ENCODE data around the gene PRAF2. TPM values are rescaled to one million over a fixed set of nuclear protein-coding genes. Genes with fewer than 3 reads are reported as not detected.
A peak's percentile ranks its signal among the peaks of the same experiment; 100 is the strongest.

The PRAF2 gene
- total RNA-seq, 1 experiment from 2014 or later, result 0.07 TPM

- Histone ChIP-seq H2AFZ (ENCODE audit: low read length) (no peak overlapping the region), H3K9me2 (replicated peaks; ENCODE audit: low read length) (no peaks in the 10 kb centered on the region), H3K36me3 (ENCODE audit: low read depth, low read length) (peaks cover 3% of the 10 kb centered on the region; the same call in 1 of the 2 replicates), H3K9me3 (ENCODE audit: low read length) (no peaks in the 10 kb centered on the region), H3K9ac (ENCODE audit: low read length) (no peak overlapping the region), H4K20me1 (ENCODE audit: low read length) (no peaks in the 10 kb centered on the region), H3F3A (ENCODE audit: low read length, unreplicated experiment) (no peaks in the 10 kb centered on the region), H3K4me2 (ENCODE audit: low read length) (no peak overlapping the region), H3K27ac (ENCODE audit: low read length) (no peak overlapping the region), H3K4me1 (ENCODE audit: insufficient read depth, low read length) (no peaks in the 10 kb centered on the region), H3K27me3 (ENCODE audit: low read length) (no peaks in the 10 kb centered on the region), H3K4me3 (ENCODE audit: low read length) (no peak overlapping the region), H3K79me2 (ENCODE audit: low read length) (no peaks in the 10 kb centered on the region)
- TF ChIP-seq EZH2phosphoT487 (IDR thresholded peaks at IDR 0.05; ENCODE audit: borderline replicate concordance, low read length) (no peak), EZH2 (IDR thresholded peaks at IDR 0.05; ENCODE audit: low read length, unreplicated experiment) (no peak), CTCF (conservative IDR thresholded peaks at IDR 0.05; ENCODE audit: low read depth, low read length) (no peak)
- DNase-seq (no peak), ATAC-seq (no peak)
- POLR2A ChIA-PET (ENCODE audit: unreplicated experiment), result no interaction called here
- intact Hi-C loops (cut with micrococcal nuclease), result no loop called here
- BruUV-seq (replicated peaks), result no TSS peak
- CTCF ChIA-PET, result no interaction called here
These were observed 36.6 kb upstream of the PRAF2 start for GRCh38 chrX:49110417-49110816.

- peaks cover 3% of the 10 kb centered on the region; the same call in 1 of the 2 replicates for H3K36me3 ChIP-seq (ENCODE audit: low read depth, low read length)
- H3K79me2 ChIP-seq (ENCODE audit: low read length), result no peaks in the 10 kb centered on the region
- no peak for ATAC-seq
- no peak overlapping the region for H3K9ac ChIP-seq (ENCODE audit: low read length)
- TF ChIP-seq EZH2phosphoT487 (IDR thresholded peaks at IDR 0.05; ENCODE audit: borderline replicate concordance, low read length) (no peak), CTCF (conservative IDR thresholded peaks at IDR 0.05; ENCODE audit: low read depth, low read length) (no peak), EZH2 (IDR thresholded peaks at IDR 0.05; ENCODE audit: low read length, unreplicated experiment) (no peak)
- POLR2A ChIA-PET (ENCODE audit: unreplicated experiment), result no interaction called here
- intact Hi-C loops (cut with micrococcal nuclease), result no loop called here
- H3K4me3 ChIP-seq (ENCODE audit: low read length), result no peak overlapping the region
- H3K9me3 ChIP-seq (ENCODE audit: low read length), result no peaks in the 10 kb centered on the region
- no peaks in the 10 kb centered on the region for H3K4me1 ChIP-seq (ENCODE audit: insufficient read depth, low read length)
- no peaks in the 10 kb centered on the region for H3K27me3 ChIP-seq (ENCODE audit: low read length)
- no peak overlapping the region for H3K4me2 ChIP-seq (ENCODE audit: low read length)
- BruUV-seq (replicated peaks), result no TSS peak
- H3K9me2 ChIP-seq (replicated peaks; ENCODE audit: low read length), result no peaks in the 10 kb centered on the region
- DNase-seq, result no peak
- no peak overlapping the region for H3K27ac ChIP-seq (ENCODE audit: low read length)
- no peak overlapping the region for H2AFZ ChIP-seq (ENCODE audit: low read length)
- CTCF ChIA-PET, result no interaction called here
- no peaks in the 10 kb centered on the region for H4K20me1 ChIP-seq (ENCODE audit: low read length)
- H3F3A ChIP-seq (ENCODE audit: low read length, unreplicated experiment), result no peaks in the 10 kb centered on the region
These were observed 34.8 kb upstream of the PRAF2 start for GRCh38 chrX:49108641-49109040.

GRCh38 chrX:49106930-49107329 is 33.1 kb upstream of the PRAF2 start:
- H3K79me2 ChIP-seq (ENCODE audit: low read length), result no peaks in the 10 kb centered on the region
- ChIA-PET CTCF (interaction anchor here (0.6 kb wide), 1 partner anchor 10 kb away, joined by 5 read pairs; no protein-coding TSS in a partner anchor), POLR2A (ENCODE audit: unreplicated experiment) (no interaction called here)
- peak; percentile 34 for DNase-seq
- no peaks in the 10 kb centered on the region for H3F3A ChIP-seq (ENCODE audit: low read length, unreplicated experiment)
- H3K27me3 ChIP-seq (ENCODE audit: low read length), result no peaks in the 10 kb centered on the region
- no peaks in the 10 kb centered on the region for H3K4me1 ChIP-seq (ENCODE audit: insufficient read depth, low read length)
- no peak overlapping the region for H3K27ac ChIP-seq (ENCODE audit: low read length)
- no peak overlapping the region for H3K9ac ChIP-seq (ENCODE audit: low read length)
- no peak overlapping the region for H3K4me3 ChIP-seq (ENCODE audit: low read length)
- no peak overlapping the region for H2AFZ ChIP-seq (ENCODE audit: low read length)
- intact Hi-C loops (cut with micrococcal nuclease), result no loop called here
- H3K4me2 ChIP-seq (ENCODE audit: low read length), result no peak overlapping the region
- no TSS peak for BruUV-seq (replicated peaks)
- H3K9me2 ChIP-seq (replicated peaks; ENCODE audit: low read length), result no peaks in the 10 kb centered on the region
- no peaks in the 10 kb centered on the region; the same call in 1 of the 2 replicates for H3K36me3 ChIP-seq (ENCODE audit: low read depth, low read length)
- peak; percentile 56 for TF ChIP-seq CTCF (conservative IDR thresholded peaks at IDR 0.05; ENCODE audit: low read depth, low read length)
- TF ChIP-seq EZH2phosphoT487 (IDR thresholded peaks at IDR 0.05; ENCODE audit: borderline replicate concordance, low read length), result no peak
- TF ChIP-seq EZH2 (IDR thresholded peaks at IDR 0.05; ENCODE audit: low read length, unreplicated experiment), result no peak
- no peaks in the 10 kb centered on the region for H3K9me3 ChIP-seq (ENCODE audit: low read length)
- ATAC-seq, result peak; percentile 69
- H4K20me1 ChIP-seq (ENCODE audit: low read length), result no peaks in the 10 kb centered on the region

All from PC-3 (cell line).